GM21390 (cell line): ENCODE results near the gene SRL.
A peak's percentile ranks its signal among the peaks of the same experiment; 100 is the strongest.

Experiments
- ATAC-seq: cut with Tn5 transposase; IDR thresholded peaks from one replicate; pipeline ENCODE4 v1.9.1; 2021; ENCODE audit not compliant: unreplicated experiment

SRL gene

GRCh38 chr16:4202615-4203345 is 39.1 kb downstream of the SRL start:
- ATAC-seq = no peak

GRCh38 chr16:4200781-4201137 is 41.1 kb downstream of the SRL start:
- no peak for ATAC-seq

GRCh38 chr16:4200000-4200780 is 41.7 kb downstream of the SRL start:
- ATAC-seq = no peak

GRCh38 chr16:4198816-4199215 is 43.1 kb downstream of the SRL start:
- no peak for ATAC-seq

GRCh38 chr16:4194661-4195060 is 47.2 kb downstream of the SRL start:
- ATAC-seq = no peak

GRCh38 chr16:4193920-4194319 is 48.0 kb downstream of the SRL start:
- no peak for ATAC-seq

GRCh38 chr16:4192206-4192605 is 49.7 kb downstream of the SRL start:
- ATAC-seq = no peak

GRCh38 chr16:4190712-4191333 is 51.1 kb downstream of the SRL start:
- ATAC-seq = no peak

- ATAC-seq = no peak
Observed at GRCh38 chr16:4190086-4190485, 51.8 kb downstream of the SRL start.

- no peak for ATAC-seq
Observed at GRCh38 chr16:4184038-4184702, 57.7 kb downstream of the SRL start.

GRCh38 chr16:4183237-4184037 is 58.4 kb downstream of the SRL start:
- ATAC-seq = peak; percentile 74

- peak; percentile 47 for ATAC-seq
Observed at GRCh38 chr16:4182581-4183236, 59.2 kb downstream of the SRL start.

- no peak for ATAC-seq
Observed at GRCh38 chr16:4180511-4180910, 61.4 kb downstream of the SRL start.

- no peak for ATAC-seq
Observed at GRCh38 chr16:4179763-4180260, 62.1 kb downstream of the SRL start.

GRCh38 chr16:4179020-4179419 is 62.9 kb downstream of the SRL start:
- ATAC-seq = no peak

GRCh38 chr16:4178468-4179010 is 63.3 kb downstream of the SRL start:
- ATAC-seq = no peak

- ATAC-seq = peak; percentile 55
Observed at GRCh38 chr16:4176906-4177417, 64.9 kb downstream of the SRL start.

GRCh38 chr16:4175849-4176248 is 66.0 kb downstream of the SRL start:
- no peak for ATAC-seq

GRCh38 chr16:4172070-4172469 is 69.8 kb downstream of the SRL start:
- no peak for ATAC-seq

GRCh38 chr16:4169415-4169814 is 72.5 kb downstream of the SRL start:
- ATAC-seq = no peak
